Left kidney (tissue), 2 donors: ENCODE measurements around the gene JAKMIP2. TPM values are rescaled to one million over a fixed set of nuclear protein-coding genes. Genes with fewer than 3 reads are reported as not detected.
A peak's percentile ranks its signal among the peaks of the same experiment; 100 is the strongest.
"Not testable (repeated sequence)": the region's sequence is repeated elsewhere in the genome, so short reads cannot be mapped to it uniquely, and the experiment has no call there.

Experiments used
- DNase-seq: peaks from one replicate; pipeline ENCODE4 v3.0.0-alpha.2; 2013
- polyA plus RNA-seq: library from polyadenylated mRNA; unstranded; fragments of 120-200 nt; gene quantifications from one replicate; pipeline ENCODE4 v1.2.1, GENCODE V29; 2013; ENCODE audit not compliant: insufficient read length

JAKMIP2 gene
- polyA plus RNA-seq, 1 donor = 6.6 TPM

GRCh38 chr5:147590096-147590495 lies 192.4 kb downstream of the JAKMIP2 start:
- no peak for DNase-seq

GRCh38 chr5:147586832-147587231 lies 195.7 kb downstream of the JAKMIP2 start:
- DNase-seq = no peak

- DNase-seq = no peak
These were observed 196.3 kb downstream of the JAKMIP2 start for GRCh38 chr5:147586221-147586620.

DNA sequence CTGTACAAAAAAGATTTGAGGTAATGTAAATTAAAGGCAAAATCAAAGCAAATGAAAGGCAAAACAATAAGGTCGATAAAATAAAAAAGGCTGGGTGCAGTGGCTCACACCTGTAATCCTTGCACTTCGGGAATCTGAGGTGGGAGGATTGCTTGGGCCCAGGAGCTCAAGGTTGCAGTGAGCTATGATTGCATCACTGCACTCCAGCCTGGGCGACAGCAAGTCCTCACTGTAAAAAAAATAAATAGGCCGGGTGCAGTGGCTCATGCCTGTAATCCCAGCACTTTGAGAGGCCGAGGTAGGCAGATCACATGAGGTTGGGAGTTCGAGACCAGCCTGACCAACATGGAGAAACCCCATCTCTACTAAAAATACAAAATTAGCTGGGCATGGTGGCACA lies 200.3 kb downstream of the JAKMIP2 start:
- not testable (repeated sequence) for DNase-seq

DNA sequence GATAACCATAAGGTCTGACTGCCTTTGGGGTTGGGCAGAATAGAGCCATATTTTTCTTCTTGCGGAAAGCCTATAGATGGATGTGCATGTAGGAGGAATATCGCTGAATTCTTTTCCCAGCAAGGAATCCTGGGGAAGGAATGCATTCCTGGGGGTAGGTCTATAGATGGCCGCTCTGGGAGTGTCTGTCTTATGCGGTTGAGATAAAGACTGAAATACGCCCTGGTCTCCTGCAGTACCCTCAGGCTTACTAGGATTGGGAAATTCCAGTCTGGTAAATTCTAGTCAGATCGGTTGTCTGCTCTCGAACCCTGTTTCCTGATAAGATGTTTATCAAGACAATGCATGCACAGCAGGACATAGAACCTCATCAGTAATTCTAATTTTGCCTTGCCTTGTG lies 202.1 kb downstream of the JAKMIP2 start:
- not testable (repeated sequence) for DNase-seq

DNA sequence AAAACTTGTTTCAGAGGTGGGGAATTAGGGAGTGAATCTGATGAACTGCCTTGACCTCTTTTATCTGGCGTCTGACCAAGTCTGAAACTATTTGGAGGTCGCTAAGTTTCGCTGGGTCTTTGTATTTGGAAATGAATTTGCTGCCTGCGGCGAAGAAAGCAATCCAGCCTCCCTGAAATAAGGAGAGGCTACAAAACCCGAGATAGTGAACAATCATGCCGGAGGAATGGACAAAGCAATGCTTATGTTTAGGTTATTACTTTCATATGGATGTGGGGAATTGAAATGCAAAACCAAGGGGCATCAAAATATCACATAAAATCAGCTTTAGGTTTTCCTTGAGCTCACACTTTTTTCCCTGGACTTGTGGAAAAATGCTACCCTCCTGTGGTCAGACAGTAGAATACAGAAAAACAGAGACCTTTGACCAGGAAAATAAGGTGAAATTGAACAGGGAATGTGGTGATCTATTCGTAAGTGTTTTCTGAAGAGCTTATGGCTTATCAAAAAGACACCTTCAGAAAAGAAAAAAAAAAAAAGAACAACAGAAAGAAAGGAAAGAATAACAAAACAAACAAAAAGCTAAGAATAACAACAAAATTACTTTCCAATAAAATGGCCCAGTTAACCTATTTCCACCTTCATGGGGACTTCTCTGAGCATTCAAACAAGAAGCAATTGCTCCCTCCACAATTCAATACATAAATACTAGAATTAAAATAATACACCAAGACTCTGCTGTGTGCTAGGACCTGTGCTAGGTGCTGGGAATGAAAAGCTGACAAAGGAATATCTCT lies 204.1 kb downstream of the JAKMIP2 start:
- peak; percentile 52 for DNase-seq

DNA sequence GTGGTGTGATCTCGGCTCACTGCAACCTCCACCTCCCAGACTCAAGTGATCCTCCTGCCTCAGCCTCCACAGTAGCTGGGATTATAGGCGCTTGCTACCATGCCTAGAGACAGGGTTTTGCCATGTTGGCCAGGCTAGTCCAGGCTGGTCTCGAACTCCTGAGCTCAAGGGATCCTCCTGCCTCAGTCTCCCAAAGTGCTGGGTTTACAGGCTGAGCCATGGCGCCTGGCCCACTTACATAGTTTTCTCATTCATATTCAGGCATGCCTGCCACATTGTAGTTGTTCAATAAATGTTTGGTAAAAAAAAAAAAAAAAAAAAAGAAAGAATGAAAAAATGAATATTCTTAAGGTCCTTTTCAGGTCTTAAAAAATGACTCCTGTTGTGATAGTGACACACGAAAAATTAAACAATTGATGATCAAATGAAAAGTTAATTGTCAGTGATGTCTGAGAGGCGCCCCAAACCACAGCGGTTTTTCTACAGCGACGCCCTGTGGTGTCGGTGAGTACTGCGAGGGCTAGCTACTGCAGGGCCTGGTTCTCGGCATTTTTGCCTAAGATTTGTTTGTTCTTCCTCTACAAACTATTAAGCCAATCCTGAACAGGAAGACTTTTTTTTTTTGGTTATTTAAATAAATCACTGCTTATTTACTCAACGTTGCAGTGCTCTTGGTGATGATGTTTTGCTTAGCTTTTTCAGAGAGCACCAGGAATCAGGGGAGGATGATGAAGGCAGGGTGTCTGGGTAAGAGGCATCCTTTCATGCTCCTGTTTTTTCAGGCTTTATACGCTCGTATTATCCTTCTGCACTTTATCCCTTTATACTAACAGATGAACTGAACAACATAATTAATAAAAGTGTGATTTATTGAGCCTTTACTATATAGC lies 205.6 kb downstream of the JAKMIP2 start:
- DNase-seq = peak; percentile 37

GRCh38 chr5:147575598-147575997 lies 206.9 kb downstream of the JAKMIP2 start:
- DNase-seq = no peak

DNA sequence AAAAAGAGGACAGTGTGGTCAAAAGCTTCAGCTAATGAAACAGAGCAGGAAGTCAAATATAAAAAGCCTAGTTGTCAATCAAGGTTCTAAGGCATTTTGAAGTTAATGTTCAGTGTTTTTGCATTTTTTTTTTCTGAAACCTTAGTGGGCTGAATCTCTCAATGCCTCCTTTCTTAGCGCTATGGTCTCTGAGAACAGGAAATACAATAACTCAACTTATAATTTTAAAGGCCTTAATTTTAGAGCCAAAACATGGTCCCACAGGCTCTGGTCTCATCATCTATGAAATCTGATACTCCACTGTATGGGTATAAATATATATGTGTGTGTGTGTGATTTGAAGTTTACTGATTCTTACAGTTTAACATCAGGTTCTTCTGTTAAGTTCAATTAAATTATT lies 209.3 kb downstream of the JAKMIP2 start:
- no peak for DNase-seq

GRCh38 chr5:147568710-147569406 lies 213.7 kb downstream of the JAKMIP2 start:
- DNase-seq = no peak

DNA sequence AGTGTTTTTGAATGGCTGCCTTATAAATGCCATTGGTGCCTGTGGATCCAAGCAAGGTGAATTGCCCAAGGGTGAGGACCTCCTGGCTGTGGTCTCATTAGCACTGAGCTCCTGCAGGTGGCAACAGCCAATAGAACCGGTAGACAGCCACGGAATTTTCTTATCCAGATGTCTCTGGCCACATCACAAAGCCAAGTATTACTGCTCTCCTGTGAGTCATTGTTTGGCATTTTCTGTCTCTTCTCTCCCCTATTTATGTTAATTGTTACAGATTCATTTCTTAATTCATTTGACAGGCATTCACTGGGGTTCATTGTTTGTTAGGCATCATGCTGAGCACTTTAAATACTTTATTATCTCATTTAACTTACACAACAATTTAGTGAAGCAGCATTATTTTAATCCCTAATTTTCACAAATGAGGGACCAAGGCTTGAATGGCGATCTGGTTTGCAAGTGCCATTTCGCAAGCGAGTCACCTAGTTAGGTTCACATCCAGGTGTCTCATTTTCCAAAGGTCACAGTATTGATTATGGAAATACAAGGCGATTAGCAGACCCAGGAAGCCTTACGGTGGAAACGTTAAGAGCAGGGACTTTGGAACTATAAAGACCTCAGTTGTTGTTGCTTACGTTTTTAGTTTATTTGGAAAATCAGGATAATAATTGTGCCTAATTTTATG lies 214.5 kb downstream of the JAKMIP2 start:
- DNase-seq = no peak

- no peak for DNase-seq
These were observed 217.0 kb downstream of the JAKMIP2 start for GRCh38 chr5:147565524-147565923.

DNA sequence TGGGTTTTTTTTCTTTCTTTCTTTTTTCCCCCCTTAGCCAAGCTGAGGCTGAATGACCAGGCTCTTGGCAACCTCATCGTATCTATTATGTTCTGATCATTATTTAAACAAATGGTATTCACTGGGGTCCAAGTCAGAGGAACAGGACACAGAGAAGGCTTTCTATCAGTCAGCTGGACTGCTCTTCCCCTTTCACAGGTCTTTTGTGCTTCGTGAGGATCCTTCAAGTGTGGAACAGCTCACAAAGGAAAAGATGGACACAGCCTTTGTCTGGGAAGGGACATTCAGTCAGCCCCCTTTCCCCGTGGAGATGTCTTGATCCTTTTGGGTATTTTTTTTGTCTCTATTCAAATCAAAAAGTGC lies 218.4 kb downstream of the JAKMIP2 start:
- DNase-seq = no peak

DNA sequence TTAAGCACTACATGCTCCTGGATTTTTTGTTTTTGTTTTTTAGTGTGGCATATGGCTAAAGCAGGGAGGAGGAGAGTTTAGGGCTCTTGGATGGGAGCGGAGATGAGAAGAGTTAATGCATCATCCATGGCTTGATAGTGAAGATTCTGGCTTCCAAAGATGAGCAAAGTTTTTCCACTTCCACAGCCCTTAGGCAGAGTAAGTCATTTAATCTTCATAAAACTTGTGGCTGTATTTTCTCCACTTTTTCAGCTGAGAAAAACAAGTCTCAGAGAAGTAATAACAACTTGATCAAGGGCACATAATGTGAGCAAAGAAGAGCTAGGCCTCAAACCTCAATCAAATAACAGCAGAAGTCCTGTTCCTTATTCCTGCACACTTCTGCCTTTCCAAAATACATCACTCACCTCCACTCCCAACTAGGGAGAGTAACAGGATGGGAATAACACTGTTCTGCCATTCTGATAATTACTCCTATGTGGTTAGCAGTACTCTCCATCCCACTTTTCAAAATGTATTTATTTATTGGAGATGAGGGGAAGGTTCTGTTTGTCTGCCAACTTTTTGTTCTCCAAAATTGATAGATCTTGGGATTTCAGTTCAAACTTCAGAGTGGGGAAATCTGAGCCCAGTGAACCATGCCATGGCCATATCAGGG lies 218.9 kb downstream of the JAKMIP2 start:
- DNase-seq = no peak

GRCh38 chr5:147561435-147561834 lies 221.1 kb downstream of the JAKMIP2 start:
- DNase-seq = no peak

DNA sequence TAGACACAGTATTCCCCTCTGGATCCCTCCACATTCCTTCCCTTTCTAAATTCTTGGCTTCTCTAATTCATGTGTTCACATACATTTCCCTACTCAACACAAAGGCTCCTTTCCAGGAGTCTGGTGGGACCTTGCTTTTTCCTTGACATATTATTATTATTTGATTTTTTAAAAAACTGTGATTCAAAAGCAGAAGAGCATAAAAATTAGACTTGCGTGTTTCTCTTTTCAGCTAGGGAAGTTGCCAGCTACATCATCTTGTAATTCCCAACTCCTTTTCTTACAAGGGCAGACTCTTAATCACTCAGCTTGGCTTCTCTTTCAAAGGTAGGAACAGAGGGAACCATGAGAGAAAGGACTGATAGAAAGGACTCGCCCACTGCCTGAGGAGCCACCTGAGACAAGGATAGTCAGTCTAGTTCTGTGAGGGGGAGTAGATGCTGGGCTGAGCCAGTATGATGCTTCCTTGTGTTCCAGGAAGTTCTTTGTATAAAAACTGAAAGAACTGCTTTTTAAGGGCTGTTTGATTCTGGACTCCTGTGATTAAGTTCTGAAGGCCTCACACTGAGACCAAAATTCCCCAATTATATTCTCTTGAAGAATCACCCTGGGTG lies 221.7 kb downstream of the JAKMIP2 start:
- DNase-seq = no peak

- DNase-seq = no peak
These were observed 222.8 kb downstream of the JAKMIP2 start for GRCh38 chr5:147559749-147560148.

GRCh38 chr5:147558826-147559225 lies 223.7 kb downstream of the JAKMIP2 start:
- no peak for DNase-seq

GRCh38 chr5:147557876-147558745 lies 224.4 kb downstream of the JAKMIP2 start:
- no peak for DNase-seq

GRCh38 chr5:147555176-147555575 lies 227.4 kb downstream of the JAKMIP2 start:
- no peak for DNase-seq
